HCT116 (cell line): ENCODE measurements around the gene FAM53B. TPM values are rescaled to one million over a fixed set of nuclear protein-coding genes. Genes with fewer than 3 reads are reported as not detected.

Experiments used
- CEBPB ChIP-seq: IDR thresholded peaks from 2 replicates; pipeline ENCODE4 v1.6.1; 2012; ENCODE audit warnings: low read depth
- EGR1 ChIP-seq: IDR thresholded peaks from 2 replicates; pipeline ENCODE4 v1.6.1; 2012; ENCODE audit warnings: low read depth
- FOSL1 ChIP-seq: IDR thresholded peaks from 2 replicates; pipeline ENCODE4 v1.6.1; 2012; ENCODE audit warnings: low read depth
- RAD21 ChIP-seq: IDR thresholded peaks from 2 replicates; pipeline ENCODE4 v1.6.1; 2012; ENCODE audit warnings: low read depth, mild to moderate bottlenecking
- SP1 ChIP-seq: IDR thresholded peaks from 2 replicates; pipeline ENCODE4 v1.6.1; 2012; ENCODE audit warnings: low read depth
- SRF ChIP-seq: IDR thresholded peaks from 2 replicates; pipeline ENCODE4 v1.6.1; 2012; ENCODE audit warnings: low read depth
- YY1 ChIP-seq: IDR thresholded peaks from 2 replicates; pipeline ENCODE4 v1.6.1; 2011; ENCODE audit warnings: low read length, low read depth, moderate library complexity, mild to moderate bottlenecking; ENCODE audit not compliant: insufficient replicate concordance; ENCODE audit errors: extremely low read depth
- ZBTB33 ChIP-seq: IDR thresholded peaks from 2 replicates; pipeline ENCODE4 v1.6.1; 2011; ENCODE audit warnings: mild to moderate bottlenecking, low read length, moderate library complexity; ENCODE audit not compliant: insufficient replicate concordance; ENCODE audit errors: extremely low read depth
- total RNA-seq: library from RNA; stranded (reverse); gene quantifications from one replicate; pipeline ENCODE4 v1.2.1, GENCODE V29; 2021; ENCODE audit not compliant: unreplicated experiment
- TF ChIP-seq, protein P1 (sequence below): IDR thresholded peaks from 2 replicates; pipeline ENCODE4 v1.6.1; 2012
- TF ChIP-seq, protein P2 (sequence below), 3 experiments: fragments of 200-600 bp in 1 of 3; sonication (generic) in 1 of 3; IDR thresholded peaks in 2 of 3; conservative IDR thresholded peaks in 1 of 3; 2 replicates each; pipeline ENCODE4 v1.5.1; 2012 to 2017; ENCODE audit warnings: low read depth in 2 of 3, low read length in 2 of 3, antibody characterized with exemption in 1 of 3, borderline replicate concordance in 1 of 3, control low read depth in 1 of 3, mild to moderate bottlenecking in 1 of 3, mixed read lengths in 1 of 3, mixed run types in 1 of 3, moderate library complexity in 1 of 3; ENCODE audit not compliant: insufficient read depth in 1 of 3

Gene FAM53B
- total RNA-seq, 1 experiment from 2014 or later, result 19.6 TPM

- TF ChIP-seq ZBTB33 (no peak), FOSL1 (no peak), SP1 (no peak), EGR1 (no peak), SRF (no peak), YY1 (no peak), CEBPB (no peak), RAD21 (no peak)
- TF ChIP-seq, protein P1, sequence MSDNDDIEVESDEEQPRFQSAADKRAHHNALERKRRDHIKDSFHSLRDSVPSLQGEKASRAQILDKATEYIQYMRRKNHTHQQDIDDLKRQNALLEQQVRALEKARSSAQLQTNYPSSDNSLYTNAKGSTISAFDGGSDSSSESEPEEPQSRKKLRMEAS, result no peak
- TF ChIP-seq, protein P2, sequence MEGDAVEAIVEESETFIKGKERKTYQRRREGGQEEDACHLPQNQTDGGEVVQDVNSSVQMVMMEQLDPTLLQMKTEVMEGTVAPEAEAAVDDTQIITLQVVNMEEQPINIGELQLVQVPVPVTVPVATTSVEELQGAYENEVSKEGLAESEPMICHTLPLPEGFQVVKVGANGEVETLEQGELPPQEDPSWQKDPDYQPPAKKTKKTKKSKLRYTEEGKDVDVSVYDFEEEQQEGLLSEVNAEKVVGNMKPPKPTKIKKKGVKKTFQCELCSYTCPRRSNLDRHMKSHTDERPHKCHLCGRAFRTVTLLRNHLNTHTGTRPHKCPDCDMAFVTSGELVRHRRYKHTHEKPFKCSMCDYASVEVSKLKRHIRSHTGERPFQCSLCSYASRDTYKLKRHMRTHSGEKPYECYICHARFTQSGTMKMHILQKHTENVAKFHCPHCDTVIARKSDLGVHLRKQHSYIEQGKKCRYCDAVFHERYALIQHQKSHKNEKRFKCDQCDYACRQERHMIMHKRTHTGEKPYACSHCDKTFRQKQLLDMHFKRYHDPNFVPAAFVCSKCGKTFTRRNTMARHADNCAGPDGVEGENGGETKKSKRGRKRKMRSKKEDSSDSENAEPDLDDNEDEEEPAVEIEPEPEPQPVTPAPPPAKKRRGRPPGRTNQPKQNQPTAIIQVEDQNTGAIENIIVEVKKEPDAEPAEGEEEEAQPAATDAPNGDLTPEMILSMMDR (IDR thresholded peaks at IDR 0.05 in 2 of 3, conservative IDR thresholded peaks at IDR 0.05 in 1 of 3; ENCODE audit: borderline replicate concordance in 1 of 3, insufficient read depth in 1 of 3, low read depth in 2 of 3, low read length in 2 of 3), result no peak
Measured at GRCh38 chr10:124601016-124601415, 143.2 kb downstream of the FAM53B start (continued).
